K562 (cell line): Measurements from ENCODE around the gene MLYCD. TPM values are rescaled to one million over a fixed set of nuclear protein-coding genes. Genes with fewer than 3 reads are reported as not detected.

Experiments
- ATAC-seq: fragments of 200-7000 bp; cut with Tn5 transposase; 3 replicates; pipeline ENCODE4 v1.9.1; 2020; ENCODE audit warnings: moderate library complexity
- BruUV-seq: library from RNA; stranded (reverse); fragments of 400-500 nt; replicated peaks from 2 replicates; lab custom pipeline; 2021; lab: Mats Ljungman, UMichigan
- CTCF ChIA-PET: fragments of 300-600 bp; formaldehyde crosslinking; extraction: SDS; loops from one replicate; lab custom pipeline; 2021; ENCODE audit warnings: low intra/inter-chr PET ratio; lab: Yijun Ruan, JAX
- POLR2A ChIA-PET: fragments of 300-600, 350-650 bp; sonication (Branson Sonifier 250); formaldehyde crosslinking; extraction: SDS; loops from one replicate; lab custom pipeline; 2021; ENCODE audit warnings: antibody characterized with exemption, inconsistent platforms; lab: Yijun Ruan, JAX
- DNase-seq, 4 experiments: peaks; one replicate each; pipeline versions ENCODE4 v3.0.0 to v3.0.0-alpha.2; 2011 to 2018; ENCODE audit warnings: low spot score in 3 of 4, mixed read lengths in 3 of 4; ENCODE audit errors: extremely low read depth in 1 of 4
- FAIRE-seq: peaks from 2 replicates; lab custom pipeline; 2011; peaks lifted over from hg19 to GRCh38; lab: Jason Lieb, UNC
- H2AFZ ChIP-seq: 2 replicates; pipeline ENCODE4 v1.6.0; 2011; ENCODE audit warnings: low read depth, low read length, control low read depth, inconsistent platforms
- H3K27ac ChIP-seq: fragments of 200-600 bp; 3 replicates; pipeline ENCODE4 v1.8.0; 2011; ENCODE audit warnings: low read depth, mild to moderate bottlenecking, control low read depth, inconsistent platforms, low read length, moderate library complexity, mixed read lengths; ENCODE audit errors: extremely low read depth
- H3K27me3 ChIP-seq, 2 experiments: fragments of 300-600 bp in 1 of 2; 2 replicates in 1 of 2; 3 replicates in 1 of 2; pipeline versions ENCODE4 v1.6.0 to v1.8.0; 2011; ENCODE audit warnings: inconsistent platforms in 2 of 2, low read length in 2 of 2, mild to moderate bottlenecking in 1 of 2, mixed read lengths in 1 of 2, moderate library complexity in 1 of 2; ENCODE audit not compliant: control insufficient read depth in 2 of 2, insufficient read depth in 2 of 2
- H3K36me3 ChIP-seq: fragments of 300-600 bp; 3 replicates; pipeline ENCODE4 v1.8.0; 2011; ENCODE audit warnings: mild to moderate bottlenecking, low read length, inconsistent platforms; ENCODE audit not compliant: control insufficient read depth, insufficient read depth
- H3K4me1 ChIP-seq, 2 experiments: fragments of 200-600 bp in 1 of 2; replicated peaks in 1 of 2; 2 replicates in 1 of 2; 3 replicates in 1 of 2; pipeline versions ENCODE4 v1.5.1 to v1.8.0; 2011; ENCODE audit warnings: inconsistent platforms in 2 of 2, low read length in 2 of 2, mild to moderate bottlenecking in 1 of 2, mixed read lengths in 1 of 2, moderate library complexity in 1 of 2; ENCODE audit not compliant: control insufficient read depth in 2 of 2, insufficient read depth in 2 of 2
- H3K4me2 ChIP-seq: 2 replicates; pipeline ENCODE4 v1.6.1; 2011; ENCODE audit warnings: low read length, control low read depth, inconsistent platforms, mixed read lengths; ENCODE audit not compliant: insufficient read depth
- H3K4me3 ChIP-seq: fragments of 200-600 bp; sonication (generic), shearing (Covaris generic); 2 replicates; pipeline ENCODE4 v1.5.1; 2016; ENCODE audit warnings: control low read depth, inconsistent platforms
- H3K79me2 ChIP-seq: fragments of 200-600 bp; 3 replicates; pipeline ENCODE4 v1.8.0; 2011; ENCODE audit warnings: low read length, inconsistent platforms; ENCODE audit not compliant: control insufficient read depth, insufficient read depth
- H3K9ac ChIP-seq, 2 experiments: 2 replicates each; pipeline versions ENCODE4 v1.6.0 to v1.6.1; 2011; ENCODE audit warnings: low read depth in 2 of 2, low read length in 2 of 2, control low read depth in 1 of 2, inconsistent platforms in 1 of 2, mild to moderate bottlenecking in 1 of 2, mixed read lengths in 1 of 2; ENCODE audit not compliant: insufficient read depth in 1 of 2
- H3K9me1 ChIP-seq: one replicate; pipeline ENCODE4 v1.6.0; 2011; ENCODE audit warnings: inconsistent platforms, mild to moderate bottlenecking, low read length, moderate library complexity; ENCODE audit not compliant: control insufficient read depth, insufficient read depth
- H3K9me3 ChIP-seq: replicated peaks from 2 replicates; pipeline ENCODE4 v1.5.1; 2011; ENCODE audit warnings: low read depth, low read length, inconsistent platforms; ENCODE audit not compliant: control insufficient read depth, insufficient read depth
- H4K20me1 ChIP-seq: replicated peaks from 2 replicates; pipeline ENCODE4 v1.6.1; 2011; ENCODE audit warnings: low read length, inconsistent platforms, mixed read lengths; ENCODE audit not compliant: control insufficient read depth, insufficient read depth
- MBD1 ChIP-seq: fragments of 250-450 bp; sonication (Bioruptor Pico); IDR thresholded peaks from 2 replicates; pipeline ENCODE4 v1.8.0; 2022; ENCODE audit warnings: inconsistent platforms
- PTTG1 ChIP-seq: fragments of 450-650 bp; IDR thresholded peaks from 2 replicates; pipeline ENCODE4 v1.6.1; 2016; ENCODE audit warnings: low read depth, mild to moderate bottlenecking, missing genetic modification characterization, missing compliant biosample characterization
- TAL1 ChIP-seq: fragments of 450-650 bp; IDR thresholded peaks from 2 replicates; pipeline ENCODE4 v1.6.1; 2016; ENCODE audit warnings: mild to moderate bottlenecking
- ZNF282 ChIP-seq: sonication (generic); formaldehyde crosslinking; IDR thresholded peaks from 2 replicates; pipeline ENCODE4 v1.8.1; 2023; ENCODE audit warnings: missing genetic modification reagents
- WGBS: fragments of 100-300 bp; shearing (Covaris generic); methylation state at CpG from one replicate; pipeline ENCODE4 v1.1.6; 2016; ENCODE audit warnings: low coverage, mixed read lengths; ENCODE audit not compliant: insufficient coverage; ENCODE audit errors: missing lambda C conversion rate; 5-methylcytosine and 5-hydroxymethylcytosine counted together
- in situ Hi-C: fragments of 300-500 bp; cut with MboI; formaldehyde crosslinking; loops from 4 replicates; pipeline ENCODE4 v1.15.0; 2018; ENCODE audit warnings: inconsistent platforms, mixed read lengths
- intact Hi-C: fragments of 100-400 bp; cut with micrococcal nuclease; formaldehyde crosslinking; loops from 2 replicates; pipeline ENCODE4 v1.14.2; 2022
- polyA plus RNA-seq, 8 experiments: library from polyadenylated mRNA; depleted of rRNA in 4 of 8; stranded (reverse) in 5 of 8; unstranded in 3 of 8; fragments of >200 nt; fragmentation: Nextera tagmentation in 2 of 8; fragmentation: Illumina TruSeq in 1 of 8; extraction: Ambion mirVana in 2 of 8; extraction: Trizol in 1 of 8; gene quantifications; 2 replicates each; pipeline versions ENCODE4 v1.2.1 to v1.2.3, GENCODE V29; 2011 to 2014; ENCODE audit warnings: inconsistent platforms in 1 of 8, missing spikeins in 1 of 8
- total RNA-seq, 7 experiments: library from RNA; depleted of rRNA in 6 of 7; stranded (reverse); fragments of >200 nt in 6 of 7; fragmentation: Illumina TruSeq in 2 of 7; extraction: Trizol in 2 of 7; gene quantifications; 2 replicates each; pipeline versions ENCODE4 v1.2.1 to v1.2.3, GENCODE V29; 2011 to 2021; ENCODE audit warnings: low replicate concordance in 1 of 7
- TF ChIP-seq, protein P1 (sequence below): sonication (generic); formaldehyde crosslinking; IDR thresholded peaks from 2 replicates; pipeline ENCODE4 v1.8.0; 2022; ENCODE audit warnings: missing genetic modification reagents, mild to moderate bottlenecking, borderline replicate concordance

Gene MLYCD
- total and polyA plus RNA-seq, 9 of the 15 experiments (the other 6 are each of a cell fraction or from before 2014, with no cell fraction given): 0.15 to 2.0 (median 1.0) TPM

DNA sequence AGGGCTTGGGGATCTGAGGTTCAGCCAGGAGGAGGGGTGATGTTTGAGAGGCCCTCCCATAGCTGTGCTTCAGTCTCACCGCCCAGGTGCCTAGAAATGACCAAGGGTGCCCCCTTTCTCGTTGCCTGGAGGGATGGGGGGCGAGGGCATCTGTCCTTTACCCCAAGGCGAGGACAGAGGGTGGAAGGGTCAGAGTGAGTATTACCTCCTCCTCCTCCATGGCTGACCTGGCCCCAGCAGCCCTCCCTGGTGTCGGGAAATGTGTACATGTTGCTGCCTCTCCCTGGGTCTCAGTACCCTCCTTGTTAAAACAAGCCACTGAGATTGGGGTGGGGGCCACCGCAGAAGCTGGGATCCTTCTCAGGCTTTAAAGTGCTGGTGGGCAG, 71.5 kb downstream of the MLYCD start (continued):
- TF ChIP-seq TAL1 (no peak), ZNF282 (CRISPR knock-in tag) (no peak)

DNA sequence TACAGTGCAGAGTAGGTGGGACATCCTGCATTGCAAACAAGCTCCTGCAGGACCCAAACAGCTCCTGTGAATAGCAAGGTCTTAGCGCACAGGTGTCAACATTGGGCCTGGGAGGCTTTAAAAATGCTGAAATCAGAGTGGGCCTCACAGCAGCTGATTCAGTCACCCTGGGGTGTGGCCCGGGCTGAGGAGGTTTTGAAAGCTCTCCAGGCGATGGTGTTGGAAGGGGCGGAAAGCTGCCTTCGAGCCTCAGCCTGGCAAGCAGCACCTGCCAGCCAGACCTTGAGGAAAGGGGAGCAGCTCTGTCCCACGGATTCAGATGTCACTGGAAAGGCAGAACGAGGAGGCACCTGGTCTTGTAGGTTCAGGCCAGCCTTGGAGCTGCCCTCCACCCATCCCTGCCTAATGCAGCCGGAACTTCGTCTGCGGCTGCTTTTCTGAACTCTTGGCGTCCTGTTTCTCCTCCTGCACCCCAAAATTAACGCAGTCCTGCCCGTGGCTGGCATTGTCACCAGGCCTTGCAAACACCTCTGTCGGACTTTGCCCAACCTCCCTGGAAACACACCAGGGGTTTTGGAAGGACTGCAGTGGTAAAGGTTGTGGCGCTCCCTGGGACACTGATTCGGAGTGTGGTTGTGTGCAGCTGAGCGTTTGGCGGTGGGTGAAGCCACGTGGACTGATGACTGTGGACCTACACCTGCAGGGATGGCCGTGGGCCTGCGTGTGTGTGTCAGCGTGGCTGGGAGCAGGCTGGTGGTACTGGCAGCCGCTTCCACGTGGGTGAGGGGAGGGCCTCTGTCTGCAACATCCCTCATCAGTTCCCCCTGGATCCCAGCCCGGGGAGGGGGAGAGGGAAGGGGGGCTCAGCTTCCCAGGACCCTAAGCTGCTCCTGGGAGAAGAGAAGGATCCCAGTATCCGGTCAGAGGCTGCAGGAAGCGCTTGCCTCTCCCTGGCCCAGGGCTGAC, 72.5 kb downstream of the MLYCD start:
- no peak for TF ChIP-seq MBD1 (CRISPR knock-in tag)
- TF ChIP-seq PTTG1 (tag): no peak
- TF ChIP-seq, protein P1, sequence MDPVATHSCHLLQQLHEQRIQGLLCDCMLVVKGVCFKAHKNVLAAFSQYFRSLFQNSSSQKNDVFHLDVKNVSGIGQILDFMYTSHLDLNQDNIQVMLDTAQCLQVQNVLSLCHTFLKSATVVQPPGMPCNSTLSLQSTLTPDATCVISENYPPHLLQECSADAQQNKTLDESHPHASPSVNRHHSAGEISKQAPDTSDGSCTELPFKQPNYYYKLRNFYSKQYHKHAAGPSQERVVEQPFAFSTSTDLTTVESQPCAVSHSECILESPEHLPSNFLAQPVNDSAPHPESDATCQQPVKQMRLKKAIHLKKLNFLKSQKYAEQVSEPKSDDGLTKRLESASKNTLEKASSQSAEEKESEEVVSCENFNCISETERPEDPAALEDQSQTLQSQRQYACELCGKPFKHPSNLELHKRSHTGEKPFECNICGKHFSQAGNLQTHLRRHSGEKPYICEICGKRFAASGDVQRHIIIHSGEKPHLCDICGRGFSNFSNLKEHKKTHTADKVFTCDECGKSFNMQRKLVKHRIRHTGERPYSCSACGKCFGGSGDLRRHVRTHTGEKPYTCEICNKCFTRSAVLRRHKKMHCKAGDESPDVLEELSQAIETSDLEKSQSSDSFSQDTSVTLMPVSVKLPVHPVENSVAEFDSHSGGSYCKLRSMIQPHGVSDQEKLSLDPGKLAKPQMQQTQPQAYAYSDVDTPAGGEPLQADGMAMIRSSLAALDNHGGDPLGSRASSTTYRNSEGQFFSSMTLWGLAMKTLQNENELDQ (CRISPR knock-in tag): no peak
- in situ Hi-C loops: loop anchor here (10.0 kb wide), 1 partner anchor 73 kb away; the partner anchor contains the start of gene SLC38A8
- H3K9me3 ChIP-seq: no peaks in the 10 kb centered on the region
- H4K20me1 ChIP-seq: peaks cover 21% of the 10 kb centered on the region; the same call in 1 of the 2 replicates
- WGBS: 15% methylated on average over 24 of the region's 27 CpGs
- H3K27ac ChIP-seq: no peak overlapping the region
- H2AFZ ChIP-seq: no peak overlapping the region
- ATAC-seq (no peak), FAIRE-seq (peak; percentile 58), DNase-seq (no peak)
- BruUV-seq: no TSS peak
- ChIA-PET POLR2A (interaction anchor here (0.6 to 1.3 kb wide), 6 partner anchors 18 to 139 kb away, joined by 3 to 4 read pairs (median 3); partner anchors contain the start of gene OSGIN1), CTCF (interaction anchor here (1.6 kb wide), 1 partner anchor 94 kb away, joined by 4 read pairs; no protein-coding TSS in a partner anchor)
- intact Hi-C loops: no loop called here
- H3K79me2 ChIP-seq: no peaks in the 10 kb centered on the region
- H3K4me1 ChIP-seq: peaks cover 0 to 24% of the 10 kb centered on the region in 2 experiments; a peak in 1 of 5 replicates
- H3K9ac ChIP-seq: no peak overlapping the region
- no peak overlapping the region for H3K4me2 ChIP-seq
- H3K4me3 ChIP-seq: no peak overlapping the region
- H3K9me1 ChIP-seq: no peaks in the 10 kb centered on the region
- H3K27me3 ChIP-seq: peaks cover 28 to 67% of the 10 kb centered on the region in 2 experiments; a peak in 4 of 5 replicates
- no peaks in the 10 kb centered on the region for H3K36me3 ChIP-seq
